D341Med (cell line): Measurements from ENCODE around the gene LOXL4.

Experiments used
- DNase-seq: peaks from one replicate; pipeline ENCODE4 v3.0.0; 2012; ENCODE audit warnings: low spot score

Gene LOXL4

GRCh38 chr10:98264378-98265065 lies 3.5 kb downstream of the LOXL4 start:
- DNase-seq = peak; percentile 1

GRCh38 chr10:98263088-98263487 lies 4.9 kb downstream of the LOXL4 start:
- DNase-seq = no peak

- peak; percentile 56 for DNase-seq
These were observed 5.4 kb downstream of the LOXL4 start for GRCh38 chr10:98262571-98262970.

DNA sequence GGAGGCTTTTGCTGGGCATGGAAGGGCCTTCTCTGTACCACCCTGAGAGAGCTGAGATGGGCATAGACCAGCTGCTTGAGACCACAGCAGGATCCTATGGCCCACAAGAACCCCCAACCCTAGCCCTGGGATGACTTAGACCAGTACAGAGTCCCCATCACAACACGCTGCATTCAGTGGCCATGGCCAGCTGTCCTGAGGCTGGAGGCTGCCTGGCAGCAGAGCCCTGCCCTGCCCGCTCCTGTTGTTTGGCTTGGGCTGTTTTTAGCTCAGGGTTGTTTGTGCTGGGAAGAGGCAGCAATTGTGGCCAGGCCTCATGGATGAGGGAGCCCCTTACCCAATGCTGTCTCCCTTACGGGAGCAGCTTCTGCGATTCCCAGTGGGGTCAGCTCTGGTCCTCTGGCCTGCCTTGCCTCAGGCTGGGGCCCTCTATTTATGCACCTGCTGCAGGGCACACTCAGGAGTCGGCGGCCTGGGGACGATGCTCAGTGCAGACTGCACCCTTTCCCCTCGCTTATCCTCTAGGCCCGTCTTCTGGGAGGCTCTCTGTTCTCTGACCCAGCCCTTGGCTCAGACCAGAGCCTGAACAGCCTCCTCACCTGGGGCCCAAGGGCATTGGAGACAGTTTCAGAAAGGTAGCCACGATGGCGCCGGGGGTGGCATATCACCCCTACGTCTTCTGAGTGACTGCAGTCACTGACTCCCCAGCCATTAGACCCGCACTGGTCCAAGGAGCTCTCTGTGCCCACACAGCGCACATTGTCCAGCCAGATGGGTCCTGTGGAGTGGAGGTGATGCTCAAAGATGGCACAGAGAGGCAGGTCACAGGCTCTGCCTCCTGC lies 6.3 kb downstream of the LOXL4 start:
- DNase-seq = no peak

DNA sequence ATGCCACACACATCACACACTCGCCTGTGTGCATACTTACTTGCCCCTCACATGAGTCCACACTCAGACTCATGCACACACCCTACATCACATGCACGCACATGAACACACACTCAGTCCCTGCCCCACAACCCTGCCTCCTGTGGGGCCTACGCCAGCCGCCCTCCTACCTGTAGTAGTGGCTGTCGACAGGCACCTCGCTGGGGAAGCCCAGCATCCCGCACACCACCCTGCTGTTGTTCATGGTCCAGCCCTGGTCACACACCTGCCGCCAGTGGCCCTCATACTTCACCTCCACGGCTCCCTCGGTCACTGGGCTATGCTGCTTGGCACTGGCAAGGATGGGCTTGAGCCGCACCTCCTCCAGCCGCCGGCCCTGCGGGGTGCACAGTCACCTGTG lies 7.2 kb downstream of the LOXL4 start:
- DNase-seq = no peak

DNA sequence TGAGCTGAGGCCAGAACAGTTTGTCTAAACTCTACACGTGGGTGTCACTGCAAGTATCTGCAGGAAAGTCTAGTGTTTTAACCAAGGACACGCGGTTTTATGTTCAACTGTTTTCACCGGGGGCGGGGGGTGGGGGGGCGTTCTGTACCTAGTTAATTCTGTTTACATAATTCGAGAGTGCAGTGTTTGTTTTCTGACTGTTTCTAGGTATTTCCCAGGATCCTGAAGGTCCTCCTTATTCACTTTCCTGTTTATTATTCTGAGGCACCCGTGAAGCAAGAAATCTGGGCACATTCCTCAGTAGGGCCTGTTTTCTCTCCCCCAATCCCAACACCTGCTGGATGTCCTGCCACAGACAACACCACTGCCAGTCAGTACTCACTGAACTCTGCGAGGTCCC lies 7.6 kb downstream of the LOXL4 start:
- no peak for DNase-seq

- no peak for DNase-seq
These were observed 8.2 kb downstream of the LOXL4 start for GRCh38 chr10:98259606-98260315.

- no peak for DNase-seq
These were observed 9.1 kb downstream of the LOXL4 start for GRCh38 chr10:98258683-98259454.

DNA sequence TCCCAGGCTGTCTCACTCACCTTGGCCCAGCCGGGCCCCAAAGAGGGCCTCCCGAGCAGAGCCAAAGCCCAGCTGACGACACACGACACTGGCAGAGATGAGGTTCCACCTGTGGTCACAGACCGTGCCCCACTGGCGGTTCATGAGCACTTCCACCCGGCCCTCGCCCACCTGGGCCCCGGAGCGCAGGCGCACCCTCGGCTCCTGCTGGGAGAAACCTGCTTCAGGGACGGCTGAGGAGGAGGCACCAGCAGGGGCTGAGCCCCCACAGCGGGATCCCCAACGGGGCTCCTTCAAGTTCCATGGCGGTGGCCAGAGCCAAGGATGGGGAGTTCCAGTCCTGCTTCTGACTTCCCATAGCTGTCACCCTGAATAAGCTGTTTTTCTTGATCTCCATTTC lies 10.0 kb downstream of the LOXL4 start:
- DNase-seq = no peak

GRCh38 chr10:98257198-98257597 lies 10.8 kb downstream of the LOXL4 start:
- no peak for DNase-seq

GRCh38 chr10:98256692-98257091 lies 11.3 kb downstream of the LOXL4 start:
- no peak for DNase-seq

DNA sequence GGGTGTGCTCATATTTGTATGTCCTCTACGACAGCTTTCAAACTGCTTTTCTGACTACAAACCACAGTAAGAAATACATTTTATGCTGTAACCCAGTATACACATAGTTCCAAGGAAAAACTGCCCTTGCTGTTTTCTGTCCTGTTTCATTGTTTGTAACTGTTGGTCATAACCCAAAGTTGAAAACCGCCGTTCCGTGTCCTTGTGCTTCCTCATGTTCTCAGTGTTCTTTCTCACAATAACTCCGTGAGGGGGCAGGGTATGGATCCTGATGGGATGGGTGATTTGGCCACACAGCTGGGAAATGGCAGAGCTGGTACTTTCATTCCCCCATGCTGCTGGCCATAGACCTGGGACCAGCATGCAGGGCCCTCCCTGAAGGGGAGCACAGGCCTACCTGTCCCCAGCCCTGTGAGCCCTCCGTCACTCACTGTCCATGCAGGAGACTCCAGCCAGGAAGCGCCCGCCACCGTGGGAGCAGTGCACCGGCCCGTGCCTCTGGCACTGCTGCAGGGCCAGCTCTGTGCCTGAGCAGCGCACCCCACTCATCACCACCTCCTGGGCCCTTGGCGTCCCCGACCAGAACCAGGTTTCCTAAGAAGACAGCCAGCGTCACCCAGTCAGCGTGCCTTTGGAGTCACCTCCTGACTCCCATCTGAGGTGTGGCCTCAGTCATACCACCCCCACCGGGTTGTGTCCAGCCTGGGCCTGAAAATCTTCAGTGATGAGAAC lies 12.7 kb downstream of the LOXL4 start:
- DNase-seq = no peak

DNA sequence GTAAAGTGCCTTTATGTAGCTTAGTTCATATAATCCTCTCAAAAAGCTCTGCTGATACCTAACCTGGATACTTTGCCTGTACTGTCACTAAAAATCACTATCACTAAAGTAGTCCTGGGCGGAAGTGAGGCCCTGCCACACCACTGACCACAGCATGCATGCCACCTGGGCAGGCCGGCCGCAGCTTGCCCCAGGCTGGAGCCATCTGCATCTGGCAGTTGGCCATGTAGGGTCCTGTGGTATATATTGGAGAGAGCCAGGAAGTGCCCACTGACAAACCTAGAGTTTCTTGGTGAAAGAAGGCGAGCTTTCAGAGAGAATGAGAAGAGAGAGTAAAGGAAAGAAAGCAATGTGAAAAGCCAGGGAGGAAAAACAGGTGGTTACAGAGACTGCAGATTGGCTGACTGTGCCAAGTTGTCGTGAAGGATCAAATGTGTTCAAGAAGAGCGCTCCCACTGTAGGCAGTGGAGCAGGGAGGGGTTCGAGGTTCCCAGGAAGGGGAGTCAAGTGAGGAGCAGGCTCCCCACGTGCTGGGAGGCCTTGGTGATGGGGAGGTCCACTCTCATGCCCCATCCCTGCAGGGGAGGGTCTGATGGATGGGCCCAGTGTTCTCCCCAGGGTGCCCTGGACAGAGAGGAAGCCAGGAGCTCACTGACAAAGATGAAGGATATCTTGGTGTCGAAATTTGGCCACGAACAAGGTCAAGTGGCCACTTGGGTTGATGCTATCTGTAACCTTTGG lies 13.6 kb downstream of the LOXL4 start:
- no peak for DNase-seq

DNA sequence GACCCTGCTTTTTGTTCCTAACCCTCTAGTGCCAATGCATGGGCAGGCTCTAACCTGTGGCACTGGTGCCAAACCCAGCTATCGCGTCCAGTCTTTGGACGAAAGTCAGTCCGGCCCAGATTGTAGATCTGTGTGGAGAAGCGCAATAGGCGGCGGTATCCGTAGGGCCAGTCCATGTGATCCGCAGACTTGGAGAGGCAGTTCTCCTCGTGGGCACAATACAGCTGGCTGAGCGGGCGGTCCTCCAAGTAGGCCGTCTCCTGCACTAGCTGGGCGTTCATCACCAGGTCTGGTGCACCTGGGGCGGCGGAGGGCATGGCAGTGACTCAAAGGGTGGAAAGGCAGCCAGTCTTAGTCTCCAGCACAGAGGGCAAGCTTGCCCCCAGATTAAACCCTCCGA lies 14.5 kb downstream of the LOXL4 start:
- no peak for DNase-seq

DNA sequence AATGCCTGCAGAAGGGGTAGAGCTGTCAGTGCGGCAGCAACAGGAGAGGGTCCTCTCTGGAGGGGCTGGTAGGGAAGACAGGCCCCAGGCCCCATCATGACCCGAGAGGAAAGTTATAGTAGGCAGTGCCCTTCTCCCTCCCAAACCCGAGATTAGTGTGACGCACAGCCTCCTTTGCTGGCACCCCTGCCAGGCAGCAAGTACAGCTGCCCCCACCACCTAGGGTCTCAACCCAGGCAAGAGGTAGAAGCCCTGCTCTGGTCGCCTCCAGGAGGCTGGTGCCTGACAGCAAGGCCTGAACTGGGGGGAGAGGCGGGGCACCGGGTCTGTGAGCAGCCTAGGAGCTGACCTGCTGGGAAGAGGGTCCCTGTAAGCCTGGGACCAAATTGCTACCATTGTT lies 15.5 kb downstream of the LOXL4 start:
- no peak for DNase-seq

GRCh38 chr10:98251399-98251798 lies 16.6 kb downstream of the LOXL4 start:
- no peak for DNase-seq

DNA sequence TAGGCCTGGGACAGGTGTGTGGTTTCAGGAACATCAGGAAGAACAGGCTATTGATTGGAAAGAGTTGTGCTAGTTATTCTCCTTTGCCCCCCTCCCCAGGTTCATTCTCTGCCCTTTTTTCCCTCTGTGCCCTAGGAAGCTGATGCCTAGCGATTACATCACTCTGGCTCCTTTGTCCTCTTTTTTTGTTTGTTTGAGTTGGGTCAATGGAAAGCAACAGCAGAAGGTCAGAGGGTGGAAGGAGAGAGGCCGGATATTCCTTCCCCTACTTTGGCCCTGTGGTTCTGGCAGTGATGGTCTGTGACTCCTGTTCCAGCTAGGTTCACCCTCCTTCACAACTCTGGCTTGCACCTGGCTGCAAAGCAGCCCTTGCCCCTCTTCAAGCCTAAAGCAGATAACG lies 18.9 kb downstream of the LOXL4 start:
- DNase-seq = no peak

DNA sequence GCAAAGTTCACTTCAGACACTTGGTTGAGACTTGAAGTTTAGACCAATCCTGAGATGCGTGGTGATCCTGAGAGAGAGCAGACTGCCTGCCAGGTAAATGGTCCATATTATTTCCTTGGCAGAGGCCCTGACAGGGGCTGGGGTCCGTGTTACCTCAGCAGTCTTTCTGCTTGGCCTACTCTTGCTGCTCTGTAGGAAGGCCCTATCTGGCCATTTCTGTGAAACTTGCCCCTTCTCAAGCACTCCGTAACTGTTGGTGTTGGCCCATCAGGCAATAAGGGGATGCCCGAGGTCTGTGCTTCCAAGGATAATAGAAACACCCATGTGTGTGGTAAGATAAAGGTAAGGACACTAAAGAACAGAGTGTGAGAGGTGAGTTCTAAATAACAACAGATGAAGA lies 20.0 kb downstream of the LOXL4 start:
- DNase-seq = no peak

- no peak for DNase-seq
These were observed 20.8 kb downstream of the LOXL4 start for GRCh38 chr10:98246911-98247805.

DNA sequence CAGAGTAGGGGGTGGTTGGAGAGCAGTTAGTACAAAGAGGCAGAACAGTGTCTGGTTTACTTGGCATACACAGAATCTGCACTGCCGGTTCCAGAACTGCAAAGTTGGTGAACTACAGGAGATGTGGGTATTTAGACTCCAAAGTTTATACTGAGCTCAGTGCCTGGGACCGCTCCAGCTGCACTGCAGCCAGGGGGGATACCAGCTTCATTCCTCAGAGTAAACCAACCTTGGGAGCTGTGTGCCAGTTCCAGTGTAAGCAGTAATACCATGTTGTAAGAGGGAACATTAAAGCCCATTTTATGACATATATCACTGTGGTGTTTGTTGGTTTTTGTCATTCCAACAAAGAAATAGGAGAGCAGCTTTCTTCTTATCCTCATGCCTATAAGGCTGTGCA lies 23.4 kb downstream of the LOXL4 start:
- no peak for DNase-seq
